ENCODE results near the gene GPRC5B.

DNA sequence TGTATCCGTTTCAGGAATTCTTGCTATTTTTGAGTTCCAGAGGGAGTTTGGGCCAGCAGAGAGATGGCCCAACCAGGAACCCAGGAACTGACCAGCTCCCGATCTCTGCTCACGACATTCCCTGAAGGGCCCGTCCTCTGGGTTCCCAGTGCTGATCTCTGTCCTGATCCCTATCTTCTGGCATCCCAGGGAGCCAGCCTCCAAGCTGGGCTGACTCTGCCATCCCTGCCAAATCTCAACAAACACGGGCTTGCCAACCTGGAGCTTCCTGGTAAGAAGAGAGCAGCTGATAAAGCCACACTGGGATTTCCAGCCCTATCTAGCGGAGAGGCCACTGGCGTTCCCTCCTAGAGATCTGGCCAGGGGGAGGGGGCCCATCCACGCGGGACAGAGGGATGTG is 16.2 kb downstream of the GPRC5B start:
- TF ChIP-seq POLR2AphosphoS5 (IDR thresholded peaks at IDR 0.05; ENCODE audit: low read depth, low read length) (no peak), TAF1 (IDR thresholded peaks at IDR 0.05; ENCODE audit: borderline replicate concordance, insufficient read depth, low read length) (no peak)
